HepG2 (cell line): Measurements from ENCODE around the gene NAV2. TPM values are rescaled to one million over a fixed set of nuclear protein-coding genes. Genes with fewer than 3 reads are reported as not detected.

Experiments used
- ATAC-seq: fragments of 200-7000 bp; cut with Tn5 transposase; 3 replicates; pipeline ENCODE4 v1.9.1; 2020; ENCODE audit warnings: mild to moderate bottlenecking, moderate library complexity
- BruUV-seq: library from RNA; stranded (reverse); fragments of 400-500 nt; replicated peaks from 2 replicates; lab custom pipeline; 2021; lab: Mats Ljungman, UMichigan
- CTCF ChIA-PET: fragments of 300-600 bp; formaldehyde crosslinking; extraction: SDS; loops from one replicate; lab custom pipeline; 2021; ENCODE audit warnings: low total read pairs, inconsistent platforms, low intra/inter-chr PET ratio; lab: Yijun Ruan, JAX
- POLR2A ChIA-PET: fragments of 350-600 bp; sonication (Branson Sonifier 250); formaldehyde crosslinking; loops from one replicate; lab custom pipeline; 2020; ENCODE audit warnings: antibody characterized with exemption, inconsistent platforms; lab: Yijun Ruan, JAX
- DNase-seq: peaks from one replicate; pipeline ENCODE4 v3.0.0-alpha.2; 2015; ENCODE audit warnings: low spot score
- FAIRE-seq: peaks from 3 replicates; lab custom pipeline; 2011; peaks lifted over from hg19 to GRCh38; lab: Jason Lieb, UNC
- H2AFZ ChIP-seq: one replicate; pipeline ENCODE4 v1.6.1; 2011; ENCODE audit warnings: low read length, inconsistent platforms
- H3K27ac ChIP-seq: fragments of 300-600 bp; 3 replicates; pipeline ENCODE4 v1.8.0; 2011; ENCODE audit warnings: mixed run types, mild to moderate bottlenecking, mixed read lengths, low read length, inconsistent platforms; ENCODE audit not compliant: insufficient read depth; ENCODE audit errors: extremely low read length
- H3K27me3 ChIP-seq, 2 experiments: fragments of 200-600 bp in 1 of 2; 2 replicates in 1 of 2; 3 replicates in 1 of 2; pipeline versions ENCODE4 v1.6.0 to v1.8.0; 2011; ENCODE audit warnings: low read length in 2 of 2, mild to moderate bottlenecking in 2 of 2, moderate library complexity in 2 of 2, inconsistent platforms in 1 of 2; ENCODE audit not compliant: insufficient read depth in 2 of 2, control insufficient read depth in 1 of 2
- H3K36me3 ChIP-seq, 2 experiments: fragments of 200-600 bp in 1 of 2; replicated peaks in 1 of 2; 2 replicates in 1 of 2; 3 replicates in 1 of 2; pipeline versions ENCODE4 v1.5.1 to v1.8.0; 2011; ENCODE audit warnings: low read length in 2 of 2, inconsistent platforms in 1 of 2; ENCODE audit not compliant: insufficient read depth in 2 of 2, control insufficient read depth in 1 of 2
- H3K4me1 ChIP-seq: 2 replicates; pipeline ENCODE4 v1.5.1; 2012; ENCODE audit warnings: low read length, inconsistent platforms; ENCODE audit not compliant: insufficient read depth
- H3K4me2 ChIP-seq: 2 replicates; pipeline ENCODE4 v1.6.0; 2011; ENCODE audit warnings: low read depth, low read length, inconsistent platforms
- H3K4me3 ChIP-seq, 3 experiments: fragments of 200-600 bp in 1 of 3; sonication (generic), shearing (Covaris generic) in 1 of 3; replicated peaks in 1 of 3; 2 replicates each; pipeline ENCODE4 v1.5.1; 2011 to 2016; ENCODE audit warnings: low read length in 3 of 3, inconsistent platforms in 2 of 3, low read depth in 2 of 3, mild to moderate bottlenecking in 2 of 3, control low read depth in 1 of 3, mixed read lengths in 1 of 3; ENCODE audit not compliant: insufficient read depth in 1 of 3
- H3K79me2 ChIP-seq: one replicate; pipeline ENCODE4 v1.6.1; 2011; ENCODE audit warnings: low read length, inconsistent platforms; ENCODE audit not compliant: insufficient read depth
- H3K9ac ChIP-seq: 2 replicates; pipeline ENCODE4 v1.6.0; 2011; ENCODE audit warnings: mild to moderate bottlenecking, low read depth, low read length, inconsistent platforms; ENCODE audit not compliant: insufficient read depth
- H3K9me3 ChIP-seq: 2 replicates; pipeline ENCODE4 v1.5.1; 2012; ENCODE audit warnings: mild to moderate bottlenecking, low read length
- H4K20me1 ChIP-seq: 2 replicates; pipeline ENCODE4 v1.6.0; 2011; ENCODE audit warnings: inconsistent platforms, mild to moderate bottlenecking, low read length, moderate library complexity; ENCODE audit not compliant: insufficient read depth
- ATRX ChIP-seq: sonication (generic); formaldehyde crosslinking; IDR thresholded peaks from 2 replicates; pipeline ENCODE4 v1.4.0; 2020; ENCODE audit warnings: missing genetic modification reagents, borderline replicate concordance
- CBX2 ChIP-seq, 2 experiments: fragments of 200-600 bp in 1 of 2; sonication (generic); formaldehyde crosslinking in 1 of 2; IDR thresholded peaks; 2 replicates each; pipeline versions ENCODE4 v1.7.0 to v1.8.1; 2018 to 2022; ENCODE audit warnings: low read depth in 2 of 2, low read length in 1 of 2, mild to moderate bottlenecking in 1 of 2, missing genetic modification reagents in 1 of 2
- CBX5 ChIP-seq: sonication (generic); formaldehyde crosslinking; IDR thresholded peaks from 2 replicates; pipeline ENCODE4 v1.4.0; 2020; ENCODE audit warnings: missing genetic modification reagents, borderline replicate concordance
- FLYWCH1 ChIP-seq: sonication (generic); formaldehyde crosslinking; IDR thresholded peaks from 2 replicates; pipeline ENCODE4 v1.8.1; 2023; ENCODE audit warnings: mild to moderate bottlenecking, missing genetic modification reagents
- GRHL1 ChIP-seq: sonication (generic); formaldehyde crosslinking; conservative IDR thresholded peaks from 2 replicates; pipeline ENCODE4 v1.8.0; 2022; ENCODE audit warnings: missing genetic modification reagents
- KDM6A ChIP-seq: IDR thresholded peaks from 2 replicates; pipeline ENCODE4 v1.6.1; 2016; ENCODE audit warnings: low read depth
- MLLT10 ChIP-seq: sonication (generic); formaldehyde crosslinking; IDR thresholded peaks from 2 replicates; pipeline ENCODE4 v1.4.0; 2020; ENCODE audit warnings: missing genetic modification reagents
- MTF2 ChIP-seq: sonication (generic); formaldehyde crosslinking; IDR thresholded peaks from 2 replicates; pipeline ENCODE4 v1.5.0; 2020; ENCODE audit warnings: missing genetic modification reagents, borderline replicate concordance
- PHB2 ChIP-seq: fragments of 450-650 bp; IDR thresholded peaks from 2 replicates; pipeline ENCODE4 v1.6.1; 2018; ENCODE audit not compliant: partially characterized antibody
- TOE1 ChIP-seq: sonication (generic); formaldehyde crosslinking; IDR thresholded peaks from 2 replicates; pipeline ENCODE4 v1.4.0; 2020; ENCODE audit warnings: mild to moderate bottlenecking, missing genetic modification reagents
- TP53 ChIP-seq: sonication (generic); formaldehyde crosslinking; conservative IDR thresholded peaks from 2 replicates; pipeline ENCODE4 v1.4.0; 2020; ENCODE audit warnings: missing genetic modification reagents
- U2AF1 ChIP-seq: fragments of 200-400 bp; formaldehyde crosslinking; optimal IDR thresholded peaks from 2 replicates; pipeline ENCODE3; 2017; ENCODE audit warnings: mild to moderate bottlenecking, low read depth, low read length
- ZBTB20 ChIP-seq: sonication (generic); formaldehyde crosslinking; IDR thresholded peaks from 2 replicates; pipeline ENCODE4 v1.8.1; 2023; ENCODE audit warnings: missing genetic modification reagents, low read depth, mild to moderate bottlenecking, borderline replicate concordance
- ZFYVE20 ChIP-seq: sonication (generic); formaldehyde crosslinking; IDR thresholded peaks from 2 replicates; pipeline ENCODE4 v1.8.0; 2023; ENCODE audit warnings: low read depth, mild to moderate bottlenecking, moderate library complexity, missing genetic modification reagents, borderline replicate concordance
- WGBS: methylation state at CpG from one replicate; pipeline ENCODE4 v1.1.6; 2017; ENCODE audit warnings: low lambda C conversion rate; 5-methylcytosine and 5-hydroxymethylcytosine counted together
- in situ Hi-C: cut with HindIII; loops from 2 replicates; pipeline ENCODE4 v1.10.0; 2017; ENCODE audit warnings: low pct_unique_long_range_greater_than_20kb; ENCODE audit not compliant: extremely low pct_ligation_motif_present
- intact Hi-C: fragments of 100-400 bp; cut with micrococcal nuclease; formaldehyde crosslinking; loops from one replicate; pipeline ENCODE4 v1.10.0; 2022; ENCODE audit not compliant: unreplicated experiment
- polyA plus RNA-seq, 8 experiments: library from polyadenylated mRNA; depleted of rRNA in 3 of 8; stranded (reverse) in 7 of 8; unstranded in 1 of 8; fragments of >200 nt; fragmentation: Illumina TruSeq in 4 of 8; extraction: Trizol in 4 of 8; gene quantifications; 2 replicates each; pipeline versions ENCODE4 v1.2.1 to v1.2.3, GENCODE V29; 2011 to 2016; ENCODE audit warnings: low read depth in 4 of 8, missing spikeins in 1 of 8, mixed read lengths in 1 of 8; ENCODE audit not compliant: insufficient read depth in 1 of 8
- total RNA-seq, 5 experiments: library from RNA; depleted of rRNA; stranded (reverse); fragments of >200 nt; fragmentation: Illumina TruSeq; extraction: Trizol; gene quantifications; 2 replicates each; pipeline ENCODE4 v1.2.3, GENCODE V29; 2016; ENCODE audit warnings: low read depth in 1 of 5

NAV2 gene
- total and polyA plus RNA-seq, 2 of the 13 experiments (the other 11 are each of a cell fraction or from before 2014, with no cell fraction given), result 9.3 to 34.6 TPM

DNA sequence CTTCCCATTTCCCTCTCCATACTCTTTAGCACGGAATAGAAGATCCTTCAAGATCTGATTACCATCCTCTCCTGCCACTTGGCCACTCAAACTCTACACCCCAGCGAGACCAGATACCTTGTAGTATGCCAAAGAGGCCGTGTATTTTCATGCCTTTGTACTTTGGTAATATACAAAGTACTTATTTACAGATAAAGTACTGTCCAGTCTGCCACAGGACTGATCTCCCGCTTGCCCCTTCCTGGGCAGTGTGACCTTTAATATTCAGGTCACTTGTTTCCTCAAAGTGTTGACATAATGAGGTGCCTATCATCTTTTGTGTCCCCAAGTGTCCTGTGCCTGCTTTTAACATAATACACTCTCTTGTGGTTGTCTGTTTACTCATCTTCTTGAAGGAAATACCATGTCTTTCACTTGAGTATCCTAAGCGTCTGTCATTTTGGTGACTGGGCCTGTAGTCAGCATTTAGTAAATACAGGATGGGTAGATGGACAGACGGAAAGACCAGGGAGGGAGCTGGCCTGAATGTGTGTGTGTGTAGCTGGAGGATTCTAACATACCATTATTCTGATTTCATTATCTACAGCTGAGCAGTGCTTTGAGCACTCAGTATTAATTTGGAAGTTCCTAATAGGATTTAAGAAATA lies 137.4 kb downstream of the NAV2 start:
- CTCF ChIA-PET, result no interaction called here
- no TSS peak for BruUV-seq
- intact Hi-C loops, result no loop called here

More for the DNA sequence above, 137.4 kb downstream of the NAV2 start:
- WGBS, result 13% methylated on average over 6 of the region's 6 CpGs
- Histone ChIP-seq H2AFZ (no peak overlapping the region), H4K20me1 (no peaks in the 10 kb centered on the region), H3K4me3 (no peak overlapping the region), H3K9me3 (no peaks in the 10 kb centered on the region), H3K4me1 (peaks cover 19% of the 10 kb centered on the region), H3K79me2 (no peaks in the 10 kb centered on the region), H3K27ac (no peak overlapping the region), H3K4me2 (no peak overlapping the region), H3K27me3 (peaks cover 2 to 11% of the 10 kb centered on the region in 2 experiments; a peak in 1 of 5 replicates), H3K36me3 (no peaks in the 10 kb centered on the region), H3K9ac (no peak overlapping the region)
- no peak for TF ChIP-seq ATRX (CRISPR knock-in tag)
- no peak for TF ChIP-seq U2AF1
- no peak for TF ChIP-seq ZFYVE20 (CRISPR knock-in tag)
- TF ChIP-seq MTF2 (CRISPR knock-in tag), result no peak
- TF ChIP-seq GRHL1 (CRISPR knock-in tag), result no peak
- no peak for TF ChIP-seq ZBTB20
- TF ChIP-seq TP53 (CRISPR knock-in tag), result no peak
- TF ChIP-seq FLYWCH1 (CRISPR knock-in tag), result no peak
- TF ChIP-seq MLLT10 (CRISPR knock-in tag), result no peak
- TF ChIP-seq PHB2, result no peak
- no peak for TF ChIP-seq TOE1
- no peak for TF ChIP-seq CBX5 (CRISPR knock-in tag)
- TF ChIP-seq KDM6A, result no peak
- no peak for TF ChIP-seq CBX2 (IDR thresholded peaks at IDR 0.05; ENCODE audit: low read depth, low read length)
- TF ChIP-seq CBX2 (CRISPR knock-in tag; IDR thresholded peaks at IDR 0.05; ENCODE audit: low read depth), result no peak
- in situ Hi-C loops, result no loop called here
- POLR2A ChIA-PET, result no interaction called here
- ATAC-seq, result peak; percentile 30; the same call in 2 of the 3 replicates
- FAIRE-seq, result no peak
- DNase-seq, result no peak
